AG04450 (cell line): ENCODE measurements around the gene TIMP1. TPM values are rescaled to one million over a fixed set of nuclear protein-coding genes. Genes with fewer than 3 reads are reported as not detected.

Experiments used
- CTCF ChIA-PET: fragments of 300-600, 350-600 bp; formaldehyde crosslinking; extraction: SDS; loops from one replicate; lab custom pipeline; 2022; ENCODE audit warnings: antibody characterized with exemption, inconsistent platforms; lab: Charles Lee
- POLR2A ChIA-PET: fragments of 350-600 bp; formaldehyde crosslinking; extraction: SDS; loops from one replicate; lab custom pipeline; 2021; ENCODE audit warnings: antibody characterized with exemption, inconsistent platforms; lab: Yijun Ruan, JAX
- DNase-seq: peaks from one replicate; pipeline ENCODE4 v3.0.0-alpha.2; 2011; ENCODE audit warnings: low read depth, low spot score
- H3K27ac ChIP-seq: one replicate; pipeline ENCODE4 v1.5.1; 2012; ENCODE audit warnings: low read depth, low read length, control low read depth
- H3K27me3 ChIP-seq: one replicate; pipeline ENCODE4 v1.6.0; 2012; ENCODE audit warnings: low read length; ENCODE audit not compliant: control insufficient read depth, insufficient read depth
- H3K4me3 ChIP-seq: 2 replicates; pipeline ENCODE4 v1.5.1; 2011; ENCODE audit warnings: mild to moderate bottlenecking, low read depth, low read length, control low read depth
- H3K9me3 ChIP-seq: 2 replicates; pipeline ENCODE4 v1.5.1; 2012; ENCODE audit warnings: low read length; ENCODE audit not compliant: control insufficient read depth, insufficient read depth
- polyA plus RNA-seq: library from polyadenylated mRNA; depleted of rRNA; stranded (reverse); fragments of >200 nt; gene quantifications from 2 replicates; pipeline ENCODE4 v1.2.3, GENCODE V29; 2011
- TF ChIP-seq, protein P1 (sequence below): IDR thresholded peaks from 2 replicates; pipeline ENCODE4 v1.5.1; 2011; ENCODE audit warnings: low read depth, low read length, control low read depth, inconsistent platforms

The TIMP1 gene
- polyA plus RNA-seq, 1 experiment: 1,256 TPM

DNA sequence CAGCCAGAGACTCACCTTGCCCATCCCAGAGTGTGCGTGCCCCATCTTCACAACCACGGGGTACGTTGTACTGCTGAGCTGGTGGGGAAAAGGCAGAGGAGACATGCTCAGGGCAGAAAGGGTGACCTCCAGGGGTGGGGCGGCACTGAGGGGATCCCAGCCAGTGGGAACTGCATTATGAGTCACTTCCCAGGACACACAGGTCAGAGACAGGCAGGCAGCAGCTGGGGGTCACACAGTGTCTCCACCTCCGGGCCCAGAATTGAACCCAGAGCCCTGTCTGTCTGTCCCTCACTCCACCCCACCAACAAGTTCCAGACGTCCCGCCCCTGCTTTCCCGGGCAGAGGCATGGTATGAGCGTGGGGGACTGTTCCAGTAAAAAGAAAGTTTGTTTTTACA lies 4.8 kb upstream of the TIMP1 start:
- ChIA-PET POLR2A (interaction anchor here (0.6 kb wide), 1 partner anchor 19 kb away, joined by 6 read pairs; no protein-coding TSS in a partner anchor), CTCF (no interaction called here)
- Histone ChIP-seq H3K27me3 (no peaks in the 10 kb centered on the region), H3K9me3 (no peaks in the 10 kb centered on the region), H3K4me3 (no peak overlapping the region), H3K27ac (no peak overlapping the region)
- TF ChIP-seq, protein P1, sequence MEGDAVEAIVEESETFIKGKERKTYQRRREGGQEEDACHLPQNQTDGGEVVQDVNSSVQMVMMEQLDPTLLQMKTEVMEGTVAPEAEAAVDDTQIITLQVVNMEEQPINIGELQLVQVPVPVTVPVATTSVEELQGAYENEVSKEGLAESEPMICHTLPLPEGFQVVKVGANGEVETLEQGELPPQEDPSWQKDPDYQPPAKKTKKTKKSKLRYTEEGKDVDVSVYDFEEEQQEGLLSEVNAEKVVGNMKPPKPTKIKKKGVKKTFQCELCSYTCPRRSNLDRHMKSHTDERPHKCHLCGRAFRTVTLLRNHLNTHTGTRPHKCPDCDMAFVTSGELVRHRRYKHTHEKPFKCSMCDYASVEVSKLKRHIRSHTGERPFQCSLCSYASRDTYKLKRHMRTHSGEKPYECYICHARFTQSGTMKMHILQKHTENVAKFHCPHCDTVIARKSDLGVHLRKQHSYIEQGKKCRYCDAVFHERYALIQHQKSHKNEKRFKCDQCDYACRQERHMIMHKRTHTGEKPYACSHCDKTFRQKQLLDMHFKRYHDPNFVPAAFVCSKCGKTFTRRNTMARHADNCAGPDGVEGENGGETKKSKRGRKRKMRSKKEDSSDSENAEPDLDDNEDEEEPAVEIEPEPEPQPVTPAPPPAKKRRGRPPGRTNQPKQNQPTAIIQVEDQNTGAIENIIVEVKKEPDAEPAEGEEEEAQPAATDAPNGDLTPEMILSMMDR: no peak
- DNase-seq: no peak

DNA sequence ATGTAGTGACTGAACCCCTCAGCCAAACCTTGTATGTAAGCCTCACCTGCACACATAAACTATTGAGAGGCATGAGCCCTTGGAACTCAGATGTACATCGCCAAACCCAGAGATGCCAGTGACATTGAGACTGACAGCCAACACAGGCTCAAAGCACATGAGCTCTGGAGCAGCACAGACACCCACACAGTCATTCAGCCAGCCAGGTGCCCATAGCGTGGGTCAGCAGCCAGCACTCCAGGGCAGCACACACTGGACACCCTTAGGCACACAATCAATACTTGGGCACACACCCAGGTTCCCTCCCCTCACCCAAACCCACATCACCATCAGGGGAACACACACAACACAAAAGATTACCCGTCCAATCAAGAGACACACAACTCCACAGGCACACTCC lies 4.3 kb upstream of the TIMP1 start:
- no peak overlapping the region for H3K27ac ChIP-seq
- ChIA-PET POLR2A (interaction anchor here (0.6 kb wide), 1 partner anchor 19 kb away, joined by 6 read pairs; no protein-coding TSS in a partner anchor), CTCF (no interaction called here)

DNA sequence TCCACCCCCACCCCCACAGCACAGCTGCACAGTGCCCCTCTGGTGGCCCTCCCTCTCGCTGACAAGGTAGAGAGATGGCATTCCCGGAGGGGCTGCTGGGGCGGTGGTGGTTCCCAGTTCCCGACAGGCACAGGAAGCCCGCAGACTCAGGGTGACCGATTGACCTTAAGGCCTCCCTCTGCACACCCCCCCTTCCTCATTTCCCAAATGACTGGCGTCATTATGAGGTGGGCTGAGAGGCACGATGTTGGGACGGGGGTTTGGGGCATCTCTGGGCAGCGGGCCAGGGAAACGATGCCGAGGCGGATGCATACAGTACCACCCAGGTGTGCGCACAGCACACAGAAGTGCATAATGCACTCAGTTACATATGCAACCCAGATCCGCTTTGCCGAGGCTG lies 3.5 kb upstream of the TIMP1 start:
- ChIA-PET POLR2A (no interaction called here), CTCF (interaction anchor here (0.6 kb wide), 1 partner anchor 17 kb away, joined by 3 read pairs; no protein-coding TSS in a partner anchor)

More for the DNA sequence above, 4.3 kb upstream of the TIMP1 start:
- Histone ChIP-seq H3K27me3 (no peaks in the 10 kb centered on the region), H3K4me3 (no peak overlapping the region), H3K9me3 (no peaks in the 10 kb centered on the region)
- TF ChIP-seq, protein P1: no peak
- DNase-seq: no peak

DNA sequence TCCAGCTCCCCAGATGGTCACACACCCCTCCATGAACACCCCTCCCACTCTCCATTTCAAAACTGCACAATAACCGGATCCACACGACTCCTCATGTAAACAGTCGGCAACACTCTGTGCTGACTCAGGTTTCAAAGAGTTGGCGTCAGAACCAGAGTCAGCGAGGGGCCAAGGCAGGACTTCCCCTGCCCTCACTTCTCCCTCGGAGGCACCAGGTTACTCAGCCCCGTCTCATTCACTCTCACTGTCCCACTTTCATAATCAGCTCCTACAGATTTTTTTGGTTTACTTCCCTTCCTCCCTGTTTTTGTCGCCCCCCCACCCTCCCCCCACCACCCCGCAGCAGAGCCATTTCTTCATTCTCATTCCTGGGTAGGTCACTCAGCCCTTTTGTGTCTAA lies 2.7 kb upstream of the TIMP1 start:
- Histone ChIP-seq H3K27me3 (no peaks in the 10 kb centered on the region), H3K4me3 (no peak overlapping the region), H3K27ac (peak overlapping the region; percentile 31), H3K9me3 (no peaks in the 10 kb centered on the region)
- ChIA-PET POLR2A (interaction anchor here (0.6 kb wide), 1 partner anchor 155 kb away, joined by 5 read pairs; no protein-coding TSS in a partner anchor), CTCF (interaction anchor here (0.6 kb wide), 1 partner anchor 267 kb away, joined by 3 read pairs; no protein-coding TSS in a partner anchor)
- no peak for DNase-seq
- TF ChIP-seq, protein P1: no peak

More for the DNA sequence above, 3.5 kb upstream of the TIMP1 start:
- no peaks in the 10 kb centered on the region for H3K9me3 ChIP-seq
- H3K4me3 ChIP-seq: no peak overlapping the region
- no peaks in the 10 kb centered on the region for H3K27me3 ChIP-seq
- TF ChIP-seq, protein P1: no peak
- no peak for DNase-seq
- H3K27ac ChIP-seq: no peak overlapping the region

DNA sequence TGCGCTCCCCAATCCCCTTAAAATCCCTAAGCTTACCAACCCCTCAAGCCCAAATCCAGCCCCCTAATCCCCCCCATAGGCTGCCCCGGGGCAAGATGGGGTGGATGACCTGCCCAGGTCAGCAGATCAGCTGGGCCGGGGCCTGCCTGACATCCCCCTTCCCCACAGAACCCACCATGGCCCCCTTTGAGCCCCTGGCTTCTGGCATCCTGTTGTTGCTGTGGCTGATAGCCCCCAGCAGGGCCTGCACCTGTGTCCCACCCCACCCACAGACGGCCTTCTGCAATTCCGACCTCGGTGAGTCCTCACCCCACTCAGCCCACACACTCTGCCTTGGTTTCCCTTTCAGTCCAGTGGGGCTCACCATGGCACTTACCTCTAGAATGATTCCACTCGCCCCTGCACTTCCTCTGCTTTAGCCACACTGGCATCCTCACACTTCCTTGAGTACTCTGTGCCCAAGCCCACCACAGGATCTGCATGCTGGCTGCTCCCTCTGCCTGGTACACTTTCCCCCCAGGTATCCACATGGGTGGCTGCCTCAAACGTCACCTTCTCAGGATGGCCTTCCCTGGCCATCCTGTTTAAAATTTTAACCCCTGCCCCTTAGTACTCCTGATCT lies 1.1 kb downstream of the TIMP1 start:
- no peak overlapping the region for H3K27ac ChIP-seq
- CTCF ChIA-PET: no interaction called here
- DNase-seq: no peak
- H3K27me3 ChIP-seq: no peaks in the 10 kb centered on the region
- POLR2A ChIA-PET: no interaction called here
- peak overlapping the region; percentile 79 for H3K4me3 ChIP-seq
- TF ChIP-seq, protein P1: no peak
- no peaks in the 10 kb centered on the region for H3K9me3 ChIP-seq
